HG02885 (cell line): ENCODE results near the gene CD300H.

Source experiments
- ATAC-seq: cut with Tn5 transposase; IDR thresholded peaks from one replicate; pipeline ENCODE4 v1.9.1; 2021; ENCODE audit warnings: mild to moderate bottlenecking; ENCODE audit not compliant: unreplicated experiment, poor library complexity

The CD300H gene

DNA sequence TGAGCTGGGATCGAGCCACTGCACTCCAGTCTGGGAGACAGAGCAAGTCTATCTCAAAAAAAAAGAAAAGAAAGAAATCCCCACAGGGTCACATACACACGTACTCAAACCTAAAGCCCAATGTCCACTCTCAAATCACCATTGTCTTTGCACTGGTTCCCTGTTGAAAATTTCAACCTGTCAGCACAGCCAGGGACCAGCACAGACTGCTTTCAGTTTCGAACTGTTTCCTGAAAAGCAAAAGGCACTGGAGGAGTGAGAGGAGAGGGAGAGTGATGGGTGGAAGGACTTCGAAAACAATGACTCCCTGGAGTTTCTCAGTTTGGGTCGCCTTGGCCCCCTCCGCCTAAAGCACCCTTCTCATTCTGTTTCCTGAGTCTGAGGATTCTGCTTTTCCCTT lies 12.4 kb downstream of the CD300H start:
- no peak for ATAC-seq

GRCh38 chr17:74552037-74552436 lies 15.3 kb downstream of the CD300H start:
- no peak for ATAC-seq

GRCh38 chr17:74550602-74551001 lies 16.7 kb downstream of the CD300H start:
- ATAC-seq, result no peak

GRCh38 chr17:74549343-74549742 lies 18.0 kb downstream of the CD300H start:
- no peak for ATAC-seq

DNA sequence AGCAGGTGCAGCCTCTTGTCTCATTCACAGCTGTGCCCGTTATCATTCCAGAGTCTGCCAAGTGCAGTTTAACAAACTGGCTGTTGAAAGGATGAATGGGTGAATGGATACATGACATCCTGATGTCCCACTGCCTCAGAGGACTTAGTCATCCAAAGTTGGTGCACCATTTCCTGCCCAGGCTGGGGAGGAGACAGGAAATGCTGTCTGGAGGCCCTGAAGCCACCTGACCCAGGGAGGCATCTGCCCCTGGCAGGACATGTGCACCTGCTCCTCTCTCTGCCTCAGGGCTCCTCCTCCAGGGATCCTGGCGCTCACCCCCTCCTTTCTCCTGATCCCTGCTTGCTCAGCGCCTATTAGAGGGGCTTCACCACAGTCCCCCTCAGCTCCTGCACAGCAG lies 19.6 kb downstream of the CD300H start:
- no peak for ATAC-seq

GRCh38 chr17:74547264-74547663 lies 20.0 kb downstream of the CD300H start:
- no peak for ATAC-seq

- no peak for ATAC-seq
These were observed 20.7 kb downstream of the CD300H start for GRCh38 chr17:74546586-74546985.

DNA sequence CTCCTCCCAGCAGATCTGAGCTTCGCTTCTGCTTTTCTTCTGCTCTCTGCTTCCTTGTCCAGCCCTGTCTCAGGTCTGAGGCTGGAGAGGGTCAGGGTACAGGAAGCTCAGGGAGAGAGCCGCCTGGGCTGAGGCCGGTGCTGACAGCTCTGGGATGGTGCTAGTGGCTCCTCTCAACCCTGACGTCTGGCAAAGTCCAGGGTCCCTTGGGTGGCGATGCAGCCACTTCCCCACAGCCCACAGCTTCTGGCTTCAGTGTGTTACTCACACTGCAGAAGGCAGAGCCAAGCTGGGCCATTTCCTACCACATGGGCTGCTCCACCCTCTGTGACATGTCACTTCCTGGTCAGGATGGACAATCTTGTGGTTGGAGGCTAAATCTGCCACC lies 21.5 kb downstream of the CD300H start, which contains the start of gene CD300C:
TSS of gene CD300C (minus strand) at position 273 of the 388 bp plus-strand sequence. CDS start 333 bp downstream, outside the sequence.
- no peak for ATAC-seq

DNA sequence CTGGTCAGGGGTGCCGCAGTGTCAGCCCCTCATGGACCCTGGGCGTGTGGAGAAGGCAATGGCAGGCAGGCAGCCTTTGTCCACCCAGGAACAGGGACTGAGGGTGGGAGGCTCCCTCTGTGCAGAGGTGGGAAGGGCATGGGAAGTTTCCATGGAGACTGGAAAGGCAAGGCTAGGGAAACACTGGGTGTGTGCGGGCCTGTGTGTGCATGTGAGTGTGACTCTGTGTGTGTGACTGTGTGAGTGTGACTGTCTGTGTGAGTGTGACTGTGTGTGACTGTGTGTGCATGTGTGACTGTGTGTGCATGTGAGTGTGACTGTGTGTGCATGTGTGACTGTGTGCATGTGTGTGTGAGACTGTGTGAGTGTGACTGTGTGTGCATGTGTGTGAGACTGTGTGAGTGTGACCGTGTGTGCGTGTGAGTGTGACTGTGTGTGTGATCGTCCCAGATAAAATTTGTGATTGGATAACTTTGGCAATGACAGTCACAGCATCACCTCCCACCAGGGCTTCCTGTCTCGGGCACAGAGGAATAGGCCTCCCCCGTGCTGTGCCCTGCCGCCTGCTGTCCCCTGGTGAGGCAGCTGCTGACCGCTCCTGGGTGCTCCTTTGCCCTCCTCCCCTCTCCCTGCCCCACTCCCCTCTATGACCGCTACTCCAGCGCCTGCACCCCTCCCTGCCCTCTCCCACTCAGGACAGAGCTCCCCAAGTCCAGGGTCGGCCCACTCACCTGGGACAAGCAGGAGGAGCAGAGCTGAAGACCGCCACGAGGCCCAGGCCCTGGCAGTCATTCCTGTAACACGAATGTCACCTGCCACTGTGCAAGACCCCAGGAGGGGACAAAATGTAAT lies 22.1 kb downstream of the CD300H start:
- no peak for ATAC-seq

GRCh38 chr17:74543891-74544760 lies 23.2 kb downstream of the CD300H start:
- no peak for ATAC-seq

DNA sequence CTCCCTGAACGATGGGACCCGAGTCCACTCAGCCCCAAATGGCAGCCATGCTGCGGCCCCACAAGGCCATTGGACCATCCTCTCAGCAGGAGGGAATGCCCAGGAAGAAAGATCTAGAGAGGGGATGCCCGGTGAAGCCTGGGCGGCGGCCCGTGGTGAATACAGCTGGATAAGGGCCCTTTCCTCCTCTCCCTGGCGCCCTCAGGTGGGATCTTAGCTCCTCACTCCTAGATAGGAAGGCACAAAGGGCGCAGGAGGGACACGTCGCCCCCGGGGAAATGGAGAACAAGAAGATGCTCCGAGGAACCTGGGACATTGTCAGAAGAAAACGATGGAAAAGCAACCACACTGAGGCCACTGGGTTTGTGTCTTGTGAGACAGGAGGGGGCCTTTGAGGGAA lies 23.9 kb downstream of the CD300H start:
- no peak for ATAC-seq

DNA sequence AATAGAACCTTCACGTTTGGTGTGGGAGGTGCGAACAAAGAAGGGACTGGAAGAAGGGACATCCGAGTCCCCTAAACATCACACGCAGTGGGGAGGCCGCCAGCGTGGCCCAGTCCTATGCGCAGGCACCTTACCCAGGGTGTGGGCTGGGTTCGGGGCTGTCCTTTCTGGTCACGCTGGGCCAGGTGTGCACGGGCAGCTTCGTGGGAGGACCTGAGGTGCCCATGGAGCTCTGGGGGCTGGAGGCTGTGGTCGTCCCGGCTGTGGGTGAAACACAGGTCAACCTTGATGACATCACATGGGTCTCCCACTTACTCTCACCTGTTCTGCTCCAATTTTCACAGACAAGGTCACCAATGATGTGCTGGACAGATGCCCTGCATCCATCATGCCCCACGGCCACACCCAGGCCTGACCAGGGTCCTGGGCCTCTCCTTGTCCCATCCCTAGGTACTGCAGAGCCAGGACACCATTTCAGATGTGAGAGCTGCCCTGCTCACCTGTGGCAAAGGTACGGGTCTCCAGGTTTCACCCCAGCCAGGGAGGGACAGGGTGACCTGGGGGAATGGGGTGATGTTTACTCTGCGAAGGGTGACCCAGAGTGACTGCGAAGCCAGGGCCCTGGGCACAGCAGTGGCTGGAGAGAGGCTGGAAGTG lies 24.5 kb downstream of the CD300H start:
- ATAC-seq, result no peak

DNA sequence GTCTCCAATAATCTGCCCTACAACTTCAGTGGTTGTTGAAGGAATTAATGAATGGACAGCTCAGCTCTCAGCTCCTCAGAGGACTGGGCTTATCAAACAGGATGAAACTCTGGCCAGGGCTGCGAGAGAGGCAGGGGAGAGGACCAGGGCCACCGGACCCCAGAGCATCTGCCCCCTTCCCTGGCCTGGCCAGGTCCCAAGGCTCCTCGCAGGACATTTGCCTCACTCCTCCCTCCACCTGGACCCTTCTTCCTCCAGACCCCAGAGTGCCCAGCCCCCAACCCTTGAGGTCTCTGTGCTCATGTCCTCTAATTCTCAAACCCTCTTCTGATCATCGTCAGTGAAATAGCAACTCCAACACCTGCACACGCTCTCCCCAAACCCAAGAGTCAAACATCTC lies 25.1 kb downstream of the CD300H start:
- no peak for ATAC-seq

- ATAC-seq, result no peak
These were observed 25.9 kb downstream of the CD300H start for GRCh38 chr17:74541176-74542111.

- ATAC-seq, result no peak
These were observed 28.0 kb downstream of the CD300H start for GRCh38 chr17:74539281-74539820.

GRCh38 chr17:74536890-74537289 lies 30.4 kb downstream of the CD300H start:
- no peak for ATAC-seq

DNA sequence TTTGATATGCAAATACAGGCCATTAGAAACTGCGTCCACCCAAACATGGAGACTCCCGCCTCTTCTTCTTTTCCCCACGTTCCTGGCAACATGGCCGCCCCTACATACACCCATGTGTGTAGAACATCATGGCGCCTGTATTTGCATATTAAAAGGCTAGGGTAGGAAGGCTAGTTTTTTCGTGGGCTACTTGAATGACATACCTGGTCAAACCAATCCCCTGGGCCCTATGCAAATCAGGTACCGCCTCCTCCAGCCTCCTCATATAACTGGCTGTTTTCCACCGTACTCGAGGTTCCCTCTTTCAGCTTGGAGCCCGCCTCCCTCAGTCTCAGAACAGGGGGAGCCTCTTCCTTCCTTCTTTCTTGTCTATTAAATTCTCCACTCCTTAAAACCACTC lies 35.2 kb downstream of the CD300H start:
- no peak for ATAC-seq

DNA sequence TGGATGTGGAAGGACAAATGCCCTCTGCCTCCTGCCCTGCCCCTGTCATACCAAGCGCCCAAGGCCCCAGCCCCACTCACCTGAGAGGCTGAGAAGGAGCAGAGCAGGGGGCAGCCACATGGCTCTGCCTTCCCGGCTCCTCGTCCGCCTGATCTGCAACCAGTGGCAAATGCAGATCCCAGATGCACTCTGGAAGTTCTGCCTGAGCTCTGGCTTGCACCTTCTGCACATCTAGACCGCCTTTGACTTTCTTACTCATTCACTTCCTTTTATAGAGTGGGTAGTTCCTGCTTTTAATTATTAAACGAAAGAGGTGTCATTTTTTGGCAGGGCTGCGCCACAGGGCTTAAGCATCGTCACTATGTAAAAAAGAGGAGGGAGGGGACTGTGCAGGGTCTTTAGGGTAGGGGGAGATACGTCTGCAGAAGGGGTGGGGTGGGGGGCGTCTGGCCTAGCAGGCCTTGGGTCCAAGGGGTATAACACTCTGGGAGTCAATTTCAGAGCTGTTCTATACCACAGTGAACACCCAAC lies 36.0 kb downstream of the CD300H start, which contains the start of gene CD300LB:
TSS of gene CD300LB (minus strand) at position 245 of the 531 bp plus-strand sequence. CDS start at position 120, 125 bp downstream.
- no peak for ATAC-seq

- ATAC-seq, result no peak
These were observed 36.5 kb downstream of the CD300H start for GRCh38 chr17:74530831-74531150.
